ENCODE data around the gene LETM1.

Gene LETM1

DNA sequence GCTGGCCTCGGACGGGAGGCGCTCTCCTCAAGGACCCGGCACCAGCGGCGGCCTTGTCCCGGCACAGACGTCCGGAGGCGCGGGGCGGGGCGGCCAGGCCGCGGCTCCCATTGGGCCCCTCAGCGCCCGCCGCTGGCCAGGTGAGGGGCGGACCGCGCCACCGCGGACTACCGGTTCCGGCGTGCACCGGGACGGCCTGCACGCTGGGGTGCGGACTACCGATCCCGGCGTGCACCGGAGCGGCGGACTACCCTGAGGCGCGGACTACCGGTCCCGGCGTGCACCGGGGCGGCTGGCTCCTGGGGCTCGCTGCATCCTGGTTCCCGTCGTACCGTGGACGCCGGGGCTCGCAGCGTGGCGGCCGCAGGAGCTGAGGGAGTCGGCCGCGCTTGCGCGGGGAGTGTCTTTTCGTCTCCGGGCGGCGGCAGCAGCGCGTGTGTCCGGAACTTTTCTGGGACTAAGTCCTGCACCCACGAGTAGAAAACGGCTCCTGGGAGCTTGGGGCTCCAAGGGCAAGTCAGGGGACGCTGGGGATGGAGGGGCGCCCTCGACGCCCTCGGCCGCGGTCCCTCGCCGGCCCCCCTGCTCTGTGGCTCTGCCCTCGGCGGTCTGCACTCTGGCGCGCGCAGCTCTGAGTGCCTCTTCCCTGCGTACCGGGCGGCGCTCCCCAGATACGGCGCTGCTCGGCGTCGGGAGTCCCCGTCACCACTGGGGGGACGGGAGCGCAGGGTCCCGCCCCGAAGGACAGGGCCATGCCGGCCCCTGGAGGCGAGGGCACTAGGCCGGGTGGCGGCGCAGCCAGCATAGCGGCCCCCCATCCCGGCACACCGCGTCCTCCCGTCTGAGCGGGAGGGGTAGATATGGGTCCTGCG lies at the start of gene LETM1:
LETM1 (minus strand) TSS at position 86 of the 872 bp plus-strand sequence. CDS start 206 bp downstream, outside the sequence.
- TF ChIP-seq CTCF (IDR thresholded peaks at IDR 0.05; ENCODE audit: low read depth, low read length), result peak; percentile 1
- in situ Hi-C loops (cut with HindIII; ENCODE audit: low sequenced_read_pairs), result no loop called here
- peak; percentile 97 for DNase-seq (ENCODE audit: low read depth, low spot score)
- H3K4me3 ChIP-seq (ENCODE audit: low read depth, low read length), result peak within 1 kb of the TSS; percentile 83

DNA sequence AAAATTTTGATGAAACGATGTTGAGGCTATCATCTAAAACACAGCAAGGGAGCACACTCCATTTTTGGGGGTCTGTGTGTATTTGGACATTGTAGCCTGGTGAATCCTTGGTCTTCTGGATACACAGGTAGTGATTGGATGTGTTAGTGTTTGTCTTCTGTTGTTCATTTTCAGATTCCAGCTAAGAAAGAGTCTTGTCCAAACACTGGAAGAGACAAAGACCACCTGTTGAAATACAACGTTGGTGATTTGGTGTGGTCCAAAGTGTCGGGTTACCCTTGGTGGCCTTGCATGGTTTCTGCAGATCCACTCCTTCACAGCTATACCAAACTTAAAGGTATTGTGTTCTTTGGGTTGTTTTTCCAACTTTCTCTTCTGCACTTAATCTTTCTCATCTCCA lies 48.1 kb upstream of the LETM1 start:
- no peak for DNase-seq (ENCODE audit: low read depth, low spot score)
- in situ Hi-C loops (cut with HindIII; ENCODE audit: low sequenced_read_pairs), result no loop called here
- H3K4me3 ChIP-seq (ENCODE audit: low read depth, low read length), result no peak overlapping the region
- no peak for TF ChIP-seq CTCF (IDR thresholded peaks at IDR 0.05; ENCODE audit: low read depth, low read length)

GRCh38 chr4:1903035-1903434 lies 47.1 kb upstream of the LETM1 start:
- no peak for TF ChIP-seq CTCF (IDR thresholded peaks at IDR 0.05; ENCODE audit: low read depth, low read length)
- in situ Hi-C loops (cut with HindIII; ENCODE audit: low sequenced_read_pairs), result no loop called here
- no peak overlapping the region for H3K4me3 ChIP-seq (ENCODE audit: low read depth, low read length)
- DNase-seq (ENCODE audit: low read depth, low spot score), result no peak

- no peak overlapping the region for H3K4me3 ChIP-seq (ENCODE audit: low read depth, low read length)
- in situ Hi-C loops (cut with HindIII; ENCODE audit: low sequenced_read_pairs), result no loop called here
- no peak for TF ChIP-seq CTCF (IDR thresholded peaks at IDR 0.05; ENCODE audit: low read depth, low read length)
- no peak for DNase-seq (ENCODE audit: low read depth, low spot score)
Observed at GRCh38 chr4:1902243-1902642, 46.3 kb upstream of the LETM1 start.

DNA sequence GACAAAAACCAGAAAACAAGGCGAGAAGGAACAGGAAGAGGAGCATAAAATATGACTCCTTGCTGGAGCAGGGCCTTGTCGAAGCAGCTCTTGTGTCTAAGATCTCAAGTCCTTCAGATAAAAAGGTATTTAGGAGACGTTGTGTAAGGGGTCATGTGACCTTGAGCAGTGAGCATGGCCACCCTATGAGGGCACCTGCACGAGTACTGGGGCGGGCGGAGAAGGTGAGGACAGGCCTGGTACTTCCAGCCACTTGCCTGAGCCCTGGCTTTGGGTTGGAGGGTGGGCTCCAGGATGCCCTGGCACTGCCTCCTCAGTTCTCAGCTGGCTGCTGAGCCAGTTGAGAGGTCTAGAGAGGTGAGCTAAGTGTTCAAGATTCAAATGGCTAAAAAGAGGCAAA lies 45.2 kb upstream of the LETM1 start:
- H3K4me3 ChIP-seq (ENCODE audit: low read depth, low read length), result no peak overlapping the region
- no peak for DNase-seq (ENCODE audit: low read depth, low spot score)
- in situ Hi-C loops (cut with HindIII; ENCODE audit: low sequenced_read_pairs), result no loop called here
- no peak for TF ChIP-seq CTCF (IDR thresholded peaks at IDR 0.05; ENCODE audit: low read depth, low read length)

- in situ Hi-C loops (cut with HindIII; ENCODE audit: low sequenced_read_pairs), result no loop called here
- no peak for TF ChIP-seq CTCF (IDR thresholded peaks at IDR 0.05; ENCODE audit: low read depth, low read length)
- DNase-seq (ENCODE audit: low read depth, low spot score), result no peak
- H3K4me3 ChIP-seq (ENCODE audit: low read depth, low read length), result no peak overlapping the region
Observed at GRCh38 chr4:1900624-1901023, 44.7 kb upstream of the LETM1 start.

All from astrocyte of the spinal cord (primary cell).